ENCODE results near the gene SLC9A8. TPM values are rescaled to one million over a fixed set of nuclear protein-coding genes. Genes with fewer than 3 reads are reported as not detected.

SLC9A8 gene
- total RNA-seq, 1 donor from 2014 or later: 4.4 TPM

DNA sequence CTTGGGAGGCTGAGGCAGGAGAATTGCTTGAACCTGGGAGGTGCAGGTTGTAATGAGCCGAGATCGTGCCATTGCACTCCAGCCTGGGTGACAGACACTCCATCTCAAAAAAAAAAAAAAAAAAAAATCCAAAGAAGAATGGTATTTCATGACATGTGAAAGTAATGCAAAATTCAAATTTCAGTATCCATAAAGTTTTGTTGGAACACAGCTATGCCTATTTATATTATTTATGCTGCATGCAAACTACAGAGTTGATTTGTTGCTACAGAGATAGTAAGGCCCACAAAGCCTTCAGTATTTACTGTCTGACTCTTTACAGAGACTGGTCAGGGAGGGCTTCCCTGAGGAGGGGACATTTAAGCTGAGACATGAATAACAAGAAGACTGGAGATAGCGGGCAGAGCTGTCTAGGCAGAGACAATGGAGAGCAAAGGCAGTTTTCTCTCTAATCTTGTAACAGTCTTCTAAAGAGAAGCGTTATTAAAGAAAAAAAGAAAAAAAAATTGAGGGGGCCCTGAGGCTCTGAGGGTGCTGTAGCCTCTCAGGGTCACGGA lies 2.7 kb upstream of the SLC9A8 start:
- no peak for ATAC-seq
- intact Hi-C loops (cut with micrococcal nuclease): loop anchor here (10.0 kb wide), 1 partner anchor 95 kb away; the partner anchor contains the start of gene B4GALT5

DNA sequence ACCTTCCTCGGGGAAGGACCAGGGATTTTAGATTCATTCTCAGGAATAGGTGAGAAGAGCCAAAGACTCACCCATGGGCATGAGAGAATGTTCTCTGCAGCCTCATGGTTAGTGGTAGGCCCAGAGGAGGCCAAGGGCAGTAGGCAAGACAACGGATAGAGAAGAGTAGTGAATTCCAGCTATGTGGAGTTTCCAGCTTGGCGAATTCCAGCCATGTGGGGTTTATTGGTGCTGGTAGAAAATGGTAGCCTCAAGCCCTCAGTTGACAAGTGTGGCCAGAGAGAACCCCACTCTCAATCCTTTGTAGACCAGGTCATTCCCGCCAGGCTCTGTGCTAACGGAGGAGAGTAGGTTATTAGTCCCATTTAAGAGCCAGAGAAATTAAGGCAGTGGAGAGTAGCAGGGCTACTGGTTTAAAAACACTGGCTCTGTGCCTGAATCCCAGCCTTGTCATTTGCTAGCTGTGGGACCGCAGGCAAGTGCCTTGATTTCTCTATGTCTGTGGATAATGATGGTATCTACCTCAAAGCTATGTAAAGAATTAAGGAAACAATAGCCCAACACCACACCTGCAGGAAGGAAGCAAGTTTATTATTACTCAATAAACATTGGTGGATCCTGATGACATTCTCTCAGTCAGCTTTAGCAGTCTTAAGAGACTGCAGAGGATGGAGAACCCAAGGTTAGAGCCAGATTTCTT lies 2.0 kb upstream of the SLC9A8 start:
- ATAC-seq: no peak
- intact Hi-C loops (cut with micrococcal nuclease): loop anchor here (10.0 kb wide), 1 partner anchor 96 kb away; the partner anchor contains the start of gene B4GALT5
- DNase-seq: no peak

More for the DNA sequence above, 2.7 kb upstream of the SLC9A8 start:
- no peak for DNase-seq

DNA sequence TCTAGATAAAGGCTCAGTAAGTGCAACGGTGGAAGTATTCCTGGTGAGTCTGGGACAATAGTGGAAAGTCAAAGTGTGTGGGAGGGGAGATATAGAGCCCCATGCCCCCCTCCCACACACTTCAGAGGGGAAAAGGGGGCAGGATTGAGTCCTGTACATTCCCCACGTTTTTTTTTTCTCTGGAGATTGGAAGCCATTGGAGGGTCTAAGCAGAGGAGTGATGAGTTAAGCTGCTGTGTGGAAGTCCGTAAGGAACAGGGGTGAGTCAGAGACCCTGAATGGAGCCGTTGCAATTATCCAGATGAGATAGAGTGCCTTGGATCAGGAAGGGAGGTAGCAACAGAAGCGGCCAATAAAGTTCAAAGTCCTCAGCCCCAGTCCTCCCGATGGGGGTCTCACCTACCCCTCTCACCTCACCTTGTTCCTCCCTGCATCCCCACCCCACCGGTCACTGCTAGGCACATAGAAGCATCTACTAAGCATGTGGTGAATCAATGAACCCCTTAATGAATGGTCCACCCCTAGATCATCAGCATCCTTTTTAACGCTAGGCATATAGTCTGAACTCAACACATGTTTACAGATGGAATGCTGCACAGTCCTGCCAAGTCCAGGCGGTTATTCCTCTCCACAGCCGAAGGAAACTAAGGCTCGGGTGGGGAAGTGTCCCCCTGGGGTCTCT lies 662 bp upstream of the SLC9A8 start:
- ATAC-seq (peak; percentile 25), DNase-seq (no peak)
- intact Hi-C loops (cut with micrococcal nuclease): loop anchor here (10.0 kb wide), 1 partner anchor 97 kb away; the partner anchor contains the start of gene B4GALT5

DNA sequence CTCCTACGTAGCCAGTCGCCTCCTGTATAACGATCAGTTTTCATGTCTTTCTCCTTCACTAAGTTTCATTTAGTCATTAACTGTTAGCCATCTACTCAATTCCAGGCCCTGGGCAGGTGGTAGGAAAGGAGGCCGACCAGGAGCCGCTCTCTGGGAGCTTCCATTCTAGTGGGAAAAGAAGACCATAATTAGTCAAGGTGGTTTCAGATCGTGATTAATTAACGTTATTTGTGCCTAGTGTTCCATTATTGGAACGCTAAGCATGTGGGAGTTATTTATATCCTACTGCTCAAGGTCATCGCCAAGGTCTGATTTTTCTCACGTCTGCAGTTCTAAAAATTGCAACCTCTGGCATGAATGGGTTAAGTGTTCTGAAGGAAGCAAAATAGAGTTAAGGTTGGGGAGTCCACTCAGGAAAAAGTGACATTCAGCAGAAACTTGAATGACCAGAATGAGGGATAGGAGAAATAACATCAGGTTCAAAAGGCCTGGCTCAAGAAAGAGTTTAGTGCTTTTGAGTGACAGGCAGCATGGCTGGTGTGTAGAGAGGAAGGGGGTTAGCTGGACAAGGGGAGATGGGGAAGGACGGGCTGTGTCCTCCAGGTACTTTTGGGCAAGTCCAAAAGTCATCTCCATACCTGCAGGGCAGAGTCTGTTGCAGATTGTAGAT lies 812 bp downstream of the SLC9A8 start:
- DNase-seq (no peak), ATAC-seq (no peak)
- intact Hi-C loops (cut with micrococcal nuclease): loop anchor here (10.0 kb wide), 1 partner anchor 99 kb away; the partner anchor contains the start of gene B4GALT5

DNA sequence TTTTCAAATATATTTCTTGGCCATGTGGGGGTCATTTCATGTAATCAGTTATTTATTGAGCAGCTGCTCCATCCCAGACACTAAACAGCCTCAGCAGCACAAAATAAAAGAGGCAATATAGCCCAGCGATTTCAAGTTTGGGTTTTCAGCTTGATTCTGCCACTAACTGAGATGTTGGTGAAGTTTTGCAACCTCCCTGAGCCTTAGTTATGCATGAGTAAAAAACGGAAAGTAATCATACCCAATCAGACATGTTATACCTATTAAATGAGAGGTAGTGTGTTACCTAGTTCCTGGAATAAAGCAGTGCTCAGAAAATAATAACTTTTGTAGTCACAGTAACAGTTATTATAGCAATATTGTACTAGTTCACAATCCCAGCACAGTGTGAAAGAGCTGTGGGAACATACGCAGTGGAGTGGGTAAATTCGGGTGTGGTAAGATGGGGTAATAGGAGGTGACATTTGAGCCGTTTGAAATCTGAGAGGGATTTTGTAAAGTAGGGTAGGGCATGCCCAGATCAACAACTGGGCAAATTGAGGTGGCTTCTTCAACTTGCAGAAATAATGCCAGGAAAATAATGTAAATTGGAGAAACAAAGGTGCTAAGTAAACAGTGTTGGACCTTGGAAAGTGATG lies 1.5 kb downstream of the SLC9A8 start:
- intact Hi-C loops (cut with micrococcal nuclease): loop anchor here (10.0 kb wide), 1 partner anchor 99 kb away; the partner anchor contains the start of gene B4GALT5
- ATAC-seq: no peak
- no peak for DNase-seq

DNA sequence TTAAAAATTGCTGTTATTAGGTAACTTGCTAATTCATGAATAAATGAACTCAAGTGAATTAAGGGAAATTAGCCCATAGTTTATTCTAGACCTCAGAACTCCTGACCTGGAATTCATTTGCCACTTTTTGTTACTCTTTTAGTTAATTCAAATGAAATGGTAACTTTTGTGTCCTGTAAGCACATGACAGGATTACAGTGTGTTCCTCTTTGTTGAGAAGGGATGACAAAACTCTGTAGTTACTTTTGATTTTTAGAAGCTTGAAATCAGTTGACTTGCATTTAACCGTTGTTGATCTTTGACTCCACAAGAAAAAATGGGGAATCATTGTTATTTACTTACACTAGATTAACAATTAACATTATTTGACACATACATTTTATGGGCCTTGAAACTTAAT lies 6.2 kb downstream of the SLC9A8 start:
- ATAC-seq (no peak), DNase-seq (no peak)
- intact Hi-C loops (cut with micrococcal nuclease): loop anchor here (10.0 kb wide), 1 partner anchor 104 kb away; the partner anchor contains the start of gene B4GALT5

DNA sequence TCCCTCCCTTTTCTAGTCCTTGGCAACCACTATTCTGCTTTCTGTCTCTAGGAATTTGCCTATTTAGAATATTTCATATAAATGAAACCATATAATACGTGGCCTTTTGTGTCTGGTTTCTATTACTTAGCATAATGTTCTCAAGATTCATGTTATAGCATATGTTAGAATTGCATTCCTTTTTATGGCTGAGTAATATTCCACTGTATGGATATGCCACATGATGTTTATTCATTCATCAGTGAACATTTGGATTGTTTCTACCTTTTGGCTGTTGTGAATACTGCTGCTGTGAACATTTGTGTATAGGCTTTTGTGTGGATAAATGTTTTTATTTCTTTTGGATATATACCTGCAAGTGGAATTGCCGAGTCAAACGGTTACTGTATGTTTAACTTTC lies 7.1 kb downstream of the SLC9A8 start:
- DNase-seq (no peak), ATAC-seq (no peak)
- intact Hi-C loops (cut with micrococcal nuclease): loop anchor here (10.0 kb wide), 2 partner anchors 105 to 205 kb away; partner anchors contain the start of gene B4GALT5

DNA sequence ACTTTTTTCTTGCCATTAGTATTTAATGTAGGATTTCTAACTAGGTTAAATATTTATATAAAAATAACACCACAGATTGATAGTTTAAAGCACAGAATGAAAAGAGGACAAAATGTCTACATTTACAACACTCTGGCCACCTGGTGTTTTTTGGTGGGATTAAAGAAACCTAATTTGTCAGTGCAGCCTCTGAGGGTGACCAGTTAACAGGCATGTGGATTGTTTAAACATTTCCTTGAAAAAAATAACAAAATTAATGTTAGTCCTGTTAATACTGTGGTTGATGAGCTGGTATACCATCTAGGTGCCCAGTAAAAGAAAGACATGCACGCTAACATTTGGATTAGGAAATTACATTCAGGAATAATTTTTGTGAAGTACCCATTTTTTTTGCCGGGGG lies 8.8 kb downstream of the SLC9A8 start:
- ATAC-seq (no peak), DNase-seq (no peak)
- intact Hi-C loops (cut with micrococcal nuclease): loop anchor here (10.0 kb wide), 1 partner anchor 207 kb away; no protein-coding TSS in a partner anchor

DNA sequence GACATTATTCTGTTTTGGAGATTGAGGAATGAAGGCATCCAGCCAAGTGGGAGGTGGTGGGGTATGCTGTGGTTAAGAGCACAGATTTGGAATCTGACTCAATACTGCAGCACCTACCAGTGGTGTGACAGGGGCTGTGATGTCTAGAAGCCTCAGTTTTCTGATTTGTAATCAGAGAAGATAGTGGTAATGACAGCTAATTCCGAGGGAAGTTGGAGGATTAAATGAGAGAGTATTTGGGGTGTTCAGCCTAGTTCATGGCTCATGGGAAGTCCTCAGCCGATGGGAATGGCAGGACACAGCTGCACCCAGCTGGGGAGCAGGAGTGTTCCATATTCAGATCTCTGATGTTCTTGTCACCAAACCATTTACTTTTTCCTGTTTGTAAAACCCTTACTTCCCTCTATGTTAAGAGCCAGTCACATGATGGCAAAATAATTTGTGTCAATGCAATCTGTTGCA lies 9.3 kb downstream of the SLC9A8 start:
- intact Hi-C loops (cut with micrococcal nuclease): loop anchor here (10.0 kb wide), 1 partner anchor 207 kb away; no protein-coding TSS in a partner anchor
- peak; percentile 79 for ATAC-seq
- DNase-seq: peak; percentile 47

DNA sequence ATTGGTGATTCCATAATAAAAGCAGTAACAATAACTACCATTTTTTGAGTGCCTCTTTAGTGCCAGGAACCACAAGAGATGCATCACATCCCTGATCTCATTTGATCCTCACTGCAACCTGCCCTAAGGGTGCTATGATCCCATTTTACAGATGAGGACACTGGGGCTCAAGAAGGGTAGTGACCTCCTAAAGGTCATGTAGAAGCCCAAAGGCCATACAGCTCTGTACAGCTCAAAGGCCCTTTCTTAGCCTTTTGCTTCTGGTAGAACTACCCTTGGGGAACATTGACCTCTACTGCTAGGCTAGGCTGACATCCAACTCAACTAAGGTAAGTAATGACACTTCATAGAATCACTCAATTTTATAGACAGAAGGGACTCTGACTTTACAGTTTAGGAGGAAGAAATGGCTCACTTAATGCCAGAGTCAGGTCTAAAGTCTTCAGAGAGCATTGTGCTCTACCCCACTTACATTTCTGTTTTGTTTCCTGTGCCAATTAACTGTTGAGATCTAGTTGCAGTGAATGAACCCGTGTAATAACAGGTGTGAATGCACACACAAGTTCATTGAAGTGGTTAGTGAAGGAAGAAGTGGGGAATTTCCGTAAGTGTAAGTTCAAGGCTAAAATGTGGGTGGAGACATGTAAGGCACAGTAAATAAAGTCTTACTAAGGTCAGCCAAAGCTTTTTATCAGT lies 10.7 kb downstream of the SLC9A8 start:
- ATAC-seq: no peak
- intact Hi-C loops (cut with micrococcal nuclease): loop anchor here (10.0 kb wide), 1 partner anchor 208 kb away; no protein-coding TSS in a partner anchor

DNA sequence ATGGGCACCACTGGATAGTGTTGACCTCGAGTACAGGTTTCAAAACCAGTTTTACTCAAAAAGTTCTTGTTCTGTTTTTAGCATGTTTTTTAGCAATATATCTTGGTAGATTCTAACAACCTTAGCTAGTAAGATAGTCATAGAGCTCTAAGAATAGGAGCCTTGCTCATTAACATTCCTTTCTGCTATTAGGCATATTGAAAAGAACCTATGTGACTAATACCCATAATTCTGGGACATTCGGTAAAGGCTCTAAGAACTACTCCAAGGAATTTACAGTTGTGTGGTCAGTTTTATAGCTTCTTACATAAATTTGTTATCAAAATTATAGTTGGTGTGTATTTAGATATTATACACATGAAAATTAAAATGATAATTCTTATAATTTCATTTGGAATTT lies 11.6 kb downstream of the SLC9A8 start:
- intact Hi-C loops (cut with micrococcal nuclease): loop anchor here (10.0 kb wide), 1 partner anchor 209 kb away; no protein-coding TSS in a partner anchor
- DNase-seq (no peak), ATAC-seq (no peak)

More for the DNA sequence above, 10.7 kb downstream of the SLC9A8 start:
- no peak for DNase-seq

DNA sequence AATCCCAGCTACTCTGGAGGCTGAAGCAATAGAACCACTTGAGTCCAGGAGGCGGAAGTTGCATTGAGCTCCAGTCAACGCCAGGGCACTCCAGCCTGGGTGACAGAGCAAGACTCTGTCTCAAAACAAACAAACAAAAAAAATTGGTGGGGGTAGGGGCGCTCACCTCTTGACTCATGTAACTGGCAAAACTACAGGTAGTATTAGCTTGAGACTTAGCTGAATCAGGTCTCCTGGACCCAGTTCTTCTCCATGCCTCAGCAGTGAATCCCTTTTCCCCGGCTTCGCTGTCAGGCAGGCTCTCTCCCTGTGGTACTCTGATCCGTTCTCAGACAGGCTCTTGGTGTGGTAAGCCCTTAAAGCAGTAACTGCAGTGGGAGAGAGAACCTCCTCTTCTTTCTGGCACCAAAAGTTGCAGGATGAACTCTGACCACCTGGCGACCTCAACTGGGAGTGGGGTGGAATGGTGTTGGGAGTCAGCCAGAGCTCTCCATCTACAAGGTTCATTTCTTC lies 12.9 kb downstream of the SLC9A8 start:
- intact Hi-C loops (cut with micrococcal nuclease): loop anchor here (10.0 kb wide), 1 partner anchor 211 kb away; no protein-coding TSS in a partner anchor
- ATAC-seq (no peak), DNase-seq (no peak)

DNA sequence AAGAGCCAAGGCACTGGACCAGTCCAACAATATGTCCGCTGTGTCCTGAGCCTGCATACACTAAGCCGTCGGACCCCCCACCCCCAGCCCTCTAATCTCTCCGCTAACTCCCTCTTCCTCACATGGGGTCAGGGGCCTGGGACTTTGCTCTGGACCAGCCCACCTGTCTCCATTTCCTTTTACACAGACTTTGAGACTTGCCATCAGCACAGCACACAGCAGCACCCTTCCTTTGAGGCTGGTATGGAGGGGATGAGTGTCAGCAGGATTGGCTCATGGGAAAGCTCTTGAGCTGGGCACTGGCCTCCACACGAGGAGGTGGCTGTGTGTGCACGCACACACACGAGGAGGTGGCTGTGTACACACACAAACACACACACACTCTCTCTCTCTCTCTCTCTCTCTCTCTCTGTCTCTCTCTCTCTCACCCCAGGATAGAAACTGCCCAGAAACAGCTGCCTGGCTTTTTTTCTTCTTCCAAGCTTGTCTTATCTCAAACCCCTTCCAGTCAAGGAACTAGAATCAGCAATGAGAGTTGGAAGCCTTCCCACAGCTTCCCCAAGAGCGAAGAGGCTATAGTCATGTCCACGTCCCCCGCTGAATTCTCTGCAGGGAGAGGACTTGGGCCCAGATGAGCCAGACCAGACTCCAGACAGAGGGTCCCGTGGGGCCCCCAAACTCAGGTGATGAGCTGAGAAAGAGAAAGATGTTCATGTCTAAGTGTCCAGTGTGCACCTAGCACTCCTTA lies 18.6 kb downstream of the SLC9A8 start:
- DNase-seq (no peak), ATAC-seq (no peak)
- intact Hi-C loops (cut with micrococcal nuclease): no loop called here

DNA sequence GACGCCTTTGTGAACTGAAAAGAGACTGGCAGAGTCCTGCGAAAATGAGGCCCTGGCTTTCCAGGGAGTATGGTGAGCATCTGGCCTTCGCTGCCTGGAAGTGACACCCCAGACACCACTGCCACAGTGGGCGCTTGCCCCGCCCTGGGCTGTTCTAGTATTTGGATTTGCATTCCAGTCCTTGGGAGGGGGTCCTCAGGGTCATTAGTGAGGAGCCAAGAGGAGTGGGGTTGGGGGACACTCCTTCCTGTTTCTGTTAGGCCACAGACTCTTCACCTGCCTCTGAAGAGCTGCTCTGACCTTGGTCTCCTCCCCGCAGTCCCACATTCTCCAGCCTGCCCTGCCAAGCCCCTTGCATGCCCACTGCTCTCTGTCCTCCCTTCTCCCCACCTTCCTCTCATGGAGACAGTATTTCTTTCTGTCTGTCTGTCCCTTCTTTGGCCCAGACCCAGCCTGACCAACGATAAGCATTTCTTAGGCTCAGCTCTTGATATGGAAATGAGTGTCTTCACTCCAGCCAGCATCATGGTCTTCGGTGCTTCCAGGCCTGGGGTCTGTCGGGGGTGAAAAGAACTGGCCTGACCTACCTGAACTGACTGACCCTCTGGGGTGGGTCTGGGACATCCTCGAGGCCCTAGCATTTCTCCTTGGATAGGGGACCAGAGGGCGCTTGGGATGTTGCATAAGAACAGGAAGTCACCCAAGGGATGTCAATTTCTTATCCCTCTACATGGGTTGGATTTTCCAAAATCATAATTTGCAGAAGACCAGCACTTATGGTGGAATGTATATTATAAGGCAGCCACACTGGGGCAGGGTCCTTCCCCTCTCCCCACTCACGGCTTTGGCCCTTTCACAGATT lies 19.4 kb downstream of the SLC9A8 start:
- intact Hi-C loops (cut with micrococcal nuclease): no loop called here
- ATAC-seq: no peak
- no peak for DNase-seq

DNA sequence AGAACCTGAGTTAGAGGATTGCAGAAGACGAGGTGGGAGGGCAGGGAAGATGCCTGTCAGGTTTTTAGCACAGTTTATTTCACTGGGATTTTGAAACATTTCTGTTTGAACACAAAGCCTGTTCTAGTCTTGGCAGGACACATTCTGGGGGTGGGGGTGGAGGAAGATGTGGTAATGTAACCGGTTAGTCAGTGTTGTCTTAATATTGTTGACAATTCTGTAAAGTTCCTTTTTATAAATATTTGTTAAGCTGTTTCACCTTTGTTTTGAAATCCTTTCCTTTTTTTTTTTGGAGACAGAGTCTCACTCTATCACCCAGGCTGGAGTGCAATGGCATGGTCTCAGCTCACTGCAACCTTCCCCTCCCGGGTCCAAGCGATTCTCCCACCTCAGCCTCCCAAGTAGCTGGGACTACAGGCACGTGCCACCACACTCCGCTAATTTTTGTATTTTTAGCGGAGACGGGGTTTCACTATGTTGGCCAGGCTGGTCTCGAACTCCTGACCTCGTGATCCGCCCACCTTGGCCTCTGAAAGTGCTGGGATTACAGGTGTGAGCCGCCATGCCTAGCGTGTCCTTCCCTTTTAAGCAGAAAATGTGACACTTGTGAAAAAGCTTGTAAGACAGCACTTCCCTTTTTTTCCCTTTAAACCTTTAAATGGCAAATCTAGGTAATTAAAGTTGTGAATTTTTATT lies 20.2 kb downstream of the SLC9A8 start:
- ATAC-seq: peak; percentile 27
- no peak for DNase-seq
- intact Hi-C loops (cut with micrococcal nuclease): no loop called here

DNA sequence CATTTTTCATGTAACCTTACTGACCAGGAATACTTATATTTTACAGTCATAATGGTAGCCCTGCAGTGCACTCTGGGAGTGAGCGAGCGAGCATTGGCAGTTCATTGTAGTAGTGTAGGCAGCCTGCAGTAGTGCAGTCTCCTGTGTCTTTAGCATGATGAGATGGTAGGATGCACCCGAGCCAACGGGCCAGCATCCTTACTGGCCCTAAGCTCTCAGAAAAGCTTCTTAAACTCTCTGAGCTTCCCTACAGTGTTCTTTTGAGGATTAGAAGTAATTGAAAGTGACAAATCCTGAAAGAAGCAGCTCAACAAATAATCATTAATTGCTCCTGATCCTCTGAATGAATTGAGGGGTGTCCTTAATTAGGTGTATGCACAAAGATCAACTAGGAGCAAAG lies 20.9 kb downstream of the SLC9A8 start:
- no peak for DNase-seq
- intact Hi-C loops (cut with micrococcal nuclease): no loop called here
- ATAC-seq: no peak

All from left ventricle myocardium superior (tissue), 1 donor.